H1 (cell line): ENCODE measurements around the gene DDC. TPM values are rescaled to one million over a fixed set of nuclear protein-coding genes. Genes with fewer than 3 reads are reported as not detected.

Source experiments
- CTCF ChIA-PET: fragments of 300-600 bp; sonication (Branson Sonifier 250); formaldehyde crosslinking; loops from one replicate; lab custom pipeline; 2021; ENCODE audit not compliant: partially characterized antibody; lab: Charles Lee
- POLR2A ChIA-PET: fragments of 300-600 bp; sonication (Branson Sonifier 250); formaldehyde crosslinking; loops from one replicate; lab custom pipeline; 2021; ENCODE audit warnings: inconsistent platforms; ENCODE audit not compliant: partially characterized antibody; lab: Charles Lee
- DNase-seq, 2 experiments: peaks; one replicate each; pipeline versions ENCODE4 v3.0.0 to v3.0.0-alpha.2; 2010 to 2022; ENCODE audit warnings: low spot score in 2 of 2, low read depth in 1 of 2, mixed read lengths in 1 of 2
- FAIRE-seq: peaks from 2 replicates; lab custom pipeline; 2011; peaks lifted over from hg19 to GRCh38; lab: Jason Lieb, UNC
- H2AFZ ChIP-seq: 2 replicates; pipeline ENCODE4 v1.8.1; 2012; ENCODE audit warnings: low read length, inconsistent platforms
- H2AK5ac ChIP-seq: 2 replicates; pipeline ENCODE4 v1.6.1; 2013; ENCODE audit warnings: low read depth, low read length
- H2BK120ac ChIP-seq: replicated peaks from 2 replicates; pipeline ENCODE3; 2013; ENCODE audit warnings: low read depth, low read length, inconsistent platforms
- H2BK12ac ChIP-seq: 2 replicates; pipeline ENCODE4 v1.6.1; 2013; ENCODE audit warnings: low read depth, low read length
- H2BK15ac ChIP-seq: 2 replicates; pipeline ENCODE4 v1.6.1; 2013; ENCODE audit warnings: low read length
- H2BK20ac ChIP-seq: 2 replicates; pipeline ENCODE4 v1.6.1; 2013; ENCODE audit warnings: low read length
- H2BK5ac ChIP-seq: 2 replicates; pipeline ENCODE4 v1.6.1; 2013; ENCODE audit warnings: low read depth, low read length
- H3K14ac ChIP-seq: 2 replicates; pipeline ENCODE4 v1.6.1; 2013; ENCODE audit warnings: inconsistent platforms; ENCODE audit not compliant: insufficient read length
- H3K18ac ChIP-seq: 2 replicates; pipeline ENCODE4 v1.6.1; 2013; ENCODE audit warnings: low read length; ENCODE audit errors: extremely low read depth
- H3K23ac ChIP-seq: 2 replicates; pipeline ENCODE4 v1.6.1; 2013; ENCODE audit warnings: inconsistent platforms; ENCODE audit not compliant: insufficient read length
- H3K23me2 ChIP-seq: 2 replicates; pipeline ENCODE4 v1.6.1; 2013; ENCODE audit warnings: low read depth, low read length
- H3K27ac ChIP-seq: 2 replicates; pipeline ENCODE4 v1.6.1; 2011; ENCODE audit warnings: low read depth, low read length, inconsistent platforms
- H3K27me3 ChIP-seq, 4 experiments: replicated peaks in 1 of 4; 1 replicate in 1 of 4; 2 replicates in 3 of 4; pipeline versions ENCODE4 v1.6.1 to v1.8.1; 2011 to 2013; ENCODE audit warnings: low read length in 3 of 4, mild to moderate bottlenecking in 3 of 4, inconsistent platforms in 2 of 4, mixed read lengths in 2 of 4, moderate library complexity in 1 of 4; ENCODE audit not compliant: control insufficient read depth in 3 of 4, insufficient read depth in 3 of 4; ENCODE audit errors: extremely low read depth in 1 of 4
- H3K36me3 ChIP-seq, 4 experiments: 2 replicates each; pipeline versions ENCODE4 v1.6.1 to v1.8.1; 2011 to 2013; ENCODE audit warnings: mild to moderate bottlenecking in 4 of 4, low read length in 3 of 4, moderate library complexity in 2 of 4, control low read depth in 1 of 4, inconsistent platforms in 1 of 4; ENCODE audit not compliant: insufficient read depth in 4 of 4, control insufficient read depth in 2 of 4
- H3K4ac ChIP-seq: replicated peaks from 2 replicates; pipeline ENCODE3; 2013; ENCODE audit warnings: low read length, low read depth, mixed read lengths, inconsistent platforms; ENCODE audit not compliant: insufficient read length
- H3K4me1 ChIP-seq, 4 experiments: replicated peaks in 1 of 4; 1 replicate in 1 of 4; 2 replicates in 3 of 4; pipeline versions ENCODE4 v1.6.1 to v1.8.1; 2011 to 2013; ENCODE audit warnings: low read length in 3 of 4, inconsistent platforms in 2 of 4, mixed read lengths in 1 of 4; ENCODE audit not compliant: insufficient read depth in 4 of 4, control insufficient read depth in 3 of 4
- H3K4me2 ChIP-seq, 2 experiments: 2 replicates each; pipeline versions ENCODE4 v1.6.1 to v1.8.1; 2011 to 2013; ENCODE audit warnings: low read depth in 2 of 2, low read length in 2 of 2, control low read depth in 1 of 2, inconsistent platforms in 1 of 2, mild to moderate bottlenecking in 1 of 2; ENCODE audit not compliant: insufficient read depth in 1 of 2
- H3K4me3 ChIP-seq, 4 experiments: fragments of 200-600, 300-600 bp in 1 of 4; sonication (generic), shearing (Covaris generic), sonication (Bioruptor Twin) in 1 of 4; 2 replicates each; pipeline versions ENCODE4 v1.5.1 to v1.8.1; 2011 to 2016; ENCODE audit warnings: low read length in 4 of 4, low read depth in 3 of 4, control low read depth in 2 of 4, inconsistent platforms in 2 of 4, mild to moderate bottlenecking in 2 of 4, mixed read lengths in 1 of 4, moderate library complexity in 1 of 4; ENCODE audit not compliant: insufficient read depth in 2 of 4; ENCODE audit errors: extremely low read depth in 1 of 4
- H3K56ac ChIP-seq: replicated peaks from 2 replicates; pipeline ENCODE3; 2013; ENCODE audit warnings: low read depth, mild to moderate bottlenecking, mixed read lengths, low read length, inconsistent platforms; ENCODE audit not compliant: insufficient read length
- H3K79me1 ChIP-seq: 2 replicates; pipeline ENCODE4 v1.6.1; 2013; ENCODE audit warnings: low read depth, low read length, control low read depth
- H3K79me2 ChIP-seq, 2 experiments: 2 replicates each; pipeline versions ENCODE4 v1.6.1 to v1.8.1; 2012 to 2013; ENCODE audit warnings: low read length in 2 of 2, mild to moderate bottlenecking in 2 of 2, inconsistent platforms in 1 of 2; ENCODE audit not compliant: insufficient read depth in 2 of 2, control insufficient read depth in 1 of 2
- H3K9ac ChIP-seq, 4 experiments: replicated peaks in 1 of 4; 1 replicate in 1 of 4; 2 replicates in 3 of 4; pipeline versions ENCODE4 v1.6.1 to v1.8.1; 2011 to 2013; ENCODE audit warnings: low read depth in 3 of 4, low read length in 3 of 4, control low read depth in 2 of 4, mild to moderate bottlenecking in 2 of 4, moderate library complexity in 2 of 4, inconsistent platforms in 1 of 4; ENCODE audit errors: extremely low read depth in 1 of 4
- H3K9me3 ChIP-seq, 2 experiments: 2 replicates each; pipeline versions ENCODE4 v1.6.1 to v1.8.1; 2012 to 2013; ENCODE audit warnings: mild to moderate bottlenecking in 2 of 2, moderate library complexity in 2 of 2, control low read depth in 1 of 2, inconsistent platforms in 1 of 2, low read depth in 1 of 2, low read length in 1 of 2, mixed read lengths in 1 of 2; ENCODE audit not compliant: insufficient read depth in 2 of 2
- H4K20me1 ChIP-seq, 2 experiments: replicated peaks in 1 of 2; 2 replicates each; pipeline versions ENCODE3 to v1.8.1; 2011 to 2013; ENCODE audit warnings: inconsistent platforms in 2 of 2, low read length in 2 of 2, mild to moderate bottlenecking in 1 of 2; ENCODE audit not compliant: insufficient read depth in 2 of 2, control insufficient read depth in 1 of 2
- H4K5ac ChIP-seq: 2 replicates; pipeline ENCODE4 v1.6.1; 2013; ENCODE audit warnings: low read length, low read depth, mixed read lengths, inconsistent platforms; ENCODE audit not compliant: insufficient read length
- H4K8ac ChIP-seq: 2 replicates; pipeline ENCODE4 v1.8.0; 2013; ENCODE audit warnings: mild to moderate bottlenecking, moderate library complexity, low read length, inconsistent platforms; ENCODE audit not compliant: insufficient read depth; ENCODE audit errors: extremely low read depth
- H4K91ac ChIP-seq: replicated peaks from 2 replicates; pipeline ENCODE3; 2013; ENCODE audit warnings: low read length, mixed read lengths, inconsistent platforms; ENCODE audit not compliant: insufficient read length
- ASH2L ChIP-seq: fragments of 200-600, 300-600 bp; sonication (generic); IDR thresholded peaks from one replicate; pipeline ENCODE4 v1.7.1; 2017; ENCODE audit warnings: low read length
- BACH1 ChIP-seq: IDR thresholded peaks from 2 replicates; pipeline ENCODE4 v1.6.1; 2012; ENCODE audit warnings: low read length, improper control_type of control experiment
- BRCA1 ChIP-seq: IDR thresholded peaks from 2 replicates; pipeline ENCODE4 v1.6.1; 2012; ENCODE audit warnings: low read depth, low read length, improper control_type of control experiment
- CEBPB ChIP-seq: IDR thresholded peaks from 2 replicates; pipeline ENCODE4 v1.6.1; 2012; ENCODE audit warnings: low read depth, low read length
- CHD2 ChIP-seq: IDR thresholded peaks from 2 replicates; pipeline ENCODE4 v1.6.1; 2012; ENCODE audit warnings: low read length, improper control_type of control experiment
- EGR1 ChIP-seq: IDR thresholded peaks from 2 replicates; pipeline ENCODE4 v1.6.1; 2011; ENCODE audit warnings: low read depth, low read length, borderline replicate concordance
- GTF2F1 ChIP-seq: IDR thresholded peaks from 2 replicates; pipeline ENCODE4 v1.6.1; 2012; ENCODE audit warnings: low read depth, low read length, improper control_type of control experiment, borderline replicate concordance
- HDAC6 ChIP-seq: IDR thresholded peaks from one replicate; pipeline ENCODE4 v1.7.1; 2012; ENCODE audit warnings: low read depth, mild to moderate bottlenecking, inconsistent platforms, low read length, moderate library complexity
- JUND ChIP-seq: IDR thresholded peaks from 2 replicates; pipeline ENCODE4 v1.6.1; 2011; ENCODE audit warnings: mild to moderate bottlenecking, improper control_type of control experiment, low read length
- KDM1A ChIP-seq: fragments of 200-600, 300-600 bp; sonication (generic); IDR thresholded peaks from 2 replicates; pipeline ENCODE4 v1.7.1; 2016; ENCODE audit warnings: mild to moderate bottlenecking, low read length, borderline replicate concordance
- MAX ChIP-seq: IDR thresholded peaks from 2 replicates; pipeline ENCODE4 v1.6.1; 2012; ENCODE audit warnings: inconsistent platforms
- PHF8 ChIP-seq: fragments of 200-600 bp; sonication (generic); conservative IDR thresholded peaks from 2 replicates; pipeline ENCODE4 v1.7.1; 2012; ENCODE audit warnings: low read depth, mild to moderate bottlenecking, inconsistent platforms, low read length, moderate library complexity
- POU5F1 ChIP-seq: IDR thresholded peaks from 2 replicates; pipeline ENCODE4 v1.6.1; 2011; ENCODE audit warnings: low read depth, mild to moderate bottlenecking, low read length, moderate library complexity
- RFX5 ChIP-seq: IDR thresholded peaks from 2 replicates; pipeline ENCODE4 v1.6.1; 2011; ENCODE audit warnings: low read depth, low read length, improper control_type of control experiment, borderline replicate concordance
- SIX5 ChIP-seq: IDR thresholded peaks from 2 replicates; pipeline ENCODE4 v1.6.1; 2011; ENCODE audit warnings: mild to moderate bottlenecking, low read depth, low read length
- SUZ12 ChIP-seq: fragments of 200-600 bp; sonication (generic); IDR thresholded peaks from 2 replicates; pipeline ENCODE4 v1.6.1; 2012; ENCODE audit warnings: mild to moderate bottlenecking, inconsistent platforms, low read length, moderate library complexity, mixed read lengths
- YY1 ChIP-seq: IDR thresholded peaks from 2 replicates; pipeline ENCODE4 v1.6.1; 2011; ENCODE audit warnings: low read depth, mild to moderate bottlenecking, low read length
- WGBS, 2 experiments: shearing (Covaris generic) in 1 of 2; methylation state at CpG; one replicate each; pipeline versions ENCODE4 v1.1.6 to v1.1.7; 2013 to 2015; ENCODE audit warnings: low lambda C conversion rate in 2 of 2, mixed read lengths in 2 of 2, inconsistent platforms in 1 of 2, low coverage in 1 of 2, missing lambda C conversion rate in 1 of 2; ENCODE audit not compliant: insufficient replicate concordance in 2 of 2, insufficient coverage in 1 of 2, insufficient read length in 1 of 2; ENCODE audit errors: extremely low coverage in 1 of 2, missing lambda C conversion rate in 1 of 2; 5-methylcytosine and 5-hydroxymethylcytosine counted together
- polyA plus RNA-seq, 7 experiments: library from polyadenylated mRNA; depleted of rRNA in 3 of 7; stranded (reverse) in 5 of 7; unstranded in 2 of 7; fragments of >200 nt in 5 of 7; fragments of 200-250 nt in 2 of 7; gene quantifications; 1 replicate in 5 of 7; 2 replicates in 1 of 7; 4 replicates in 1 of 7; pipeline versions ENCODE4 v1.2.1 to v1.2.3, GENCODE V29; 2011 to 2013; ENCODE audit warnings: missing spikeins in 2 of 7, mixed read lengths in 2 of 7
- total RNA-seq: library from RNA; stranded (reverse); fragmentation: NEBNext Ultra II Directional; extraction: Animal tissue kit (Norgen Biotek cat#: 25700); gene quantifications from 2 replicates; pipeline ENCODE4 v1.2.1, GENCODE V29; 2021

The DDC gene
- total and polyA plus RNA-seq, 2 of the 8 experiments (the other 6 are each of a cell fraction or from before 2014, with no cell fraction given): 0.05 TPM; not detected in 1

DNA sequence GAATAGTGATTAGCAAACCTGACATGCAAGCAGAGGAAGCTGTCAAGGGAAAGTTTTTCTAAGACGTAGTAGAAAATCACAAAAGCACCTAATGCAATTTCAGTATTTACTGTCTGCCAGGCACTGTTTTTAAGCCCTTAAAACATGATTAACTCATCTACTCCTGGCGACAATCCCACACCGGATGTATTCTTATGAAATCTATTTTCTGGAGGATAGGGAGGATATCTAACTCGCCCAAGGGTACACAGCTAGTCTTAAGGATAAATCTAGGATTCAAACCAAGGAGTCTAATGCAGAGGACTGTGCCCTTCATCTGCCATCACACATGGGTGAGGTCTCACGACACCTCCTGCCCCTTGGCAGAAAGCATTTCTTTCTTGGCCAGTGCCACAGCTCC lies 67.2 kb downstream of the DDC start:
- no peak overlapping the region for H4K91ac ChIP-seq
- no peaks in the 10 kb centered on the region for H3K79me1 ChIP-seq
- H4K5ac ChIP-seq: no peak overlapping the region
- H3K23ac ChIP-seq: no peak overlapping the region
- H3K4me2 ChIP-seq: no peak overlapping the region
- FAIRE-seq (no peak), DNase-seq (no peak)
- H3K79me2 ChIP-seq: no peaks in the 10 kb centered on the region
- no peak overlapping the region for H3K18ac ChIP-seq
- no peak overlapping the region for H3K9ac ChIP-seq
- CTCF ChIA-PET: interaction anchor here (0.7 to 1.5 kb wide), 4 partner anchors 11 to 643 kb away, joined by 3 read pairs; no protein-coding TSS in a partner anchor
- no peak overlapping the region for H3K4ac ChIP-seq
- H2BK120ac ChIP-seq: no peak overlapping the region
- no peak overlapping the region for H3K4me3 ChIP-seq
- H2BK15ac ChIP-seq: no peak overlapping the region
- no peaks in the 10 kb centered on the region for H3K9me3 ChIP-seq
- no peak overlapping the region for H2BK12ac ChIP-seq
- H3K36me3 ChIP-seq: no peaks in the 10 kb centered on the region
- no peak overlapping the region for H3K14ac ChIP-seq
- POLR2A ChIA-PET: no interaction called here
- no peak overlapping the region for H3K27ac ChIP-seq
- WGBS, 2 experiments: 86% methylated on average over 5 of the region's 5 CpGs; no CpG with 5 or more reads in 1 of the 2 experiments
- no peak overlapping the region for H2BK5ac ChIP-seq
- no peak overlapping the region for H2AFZ ChIP-seq
- H2BK20ac ChIP-seq: no peak overlapping the region
- no peak overlapping the region for H2AK5ac ChIP-seq
- no peak overlapping the region for H3K56ac ChIP-seq
- H3K27me3 ChIP-seq: no peaks in the 10 kb centered on the region
- H4K20me1 ChIP-seq: no peaks in the 10 kb centered on the region
- no peaks in the 10 kb centered on the region for H3K4me1 ChIP-seq
- H3K23me2 ChIP-seq: no peaks in the 10 kb centered on the region
- H4K8ac ChIP-seq: no peak overlapping the region
- no peak for TF ChIP-seq GTF2F1
- no peak for TF ChIP-seq RFX5
- TF ChIP-seq MAX: no peak
- TF ChIP-seq SUZ12: no peak
- TF ChIP-seq CEBPB: no peak
- TF ChIP-seq HDAC6: no peak
- no peak for TF ChIP-seq KDM1A
- no peak for TF ChIP-seq ASH2L
- no peak for TF ChIP-seq POU5F1
- no peak for TF ChIP-seq YY1
- no peak for TF ChIP-seq BACH1
- no peak for TF ChIP-seq PHF8
- no peak for TF ChIP-seq SIX5
- TF ChIP-seq EGR1: no peak
- TF ChIP-seq BRCA1: no peak
- TF ChIP-seq CHD2: no peak
- TF ChIP-seq JUND: no peak
